ENCODE results near the gene SHISA9. TPM values are rescaled to one million over a fixed set of nuclear protein-coding genes. Genes with fewer than 3 reads are reported as not detected.

The SHISA9 gene
- total and polyA plus RNA-seq, 8 donors, result 0.03 to 0.21 (median 0.10) TPM; not detected in 2

DNA sequence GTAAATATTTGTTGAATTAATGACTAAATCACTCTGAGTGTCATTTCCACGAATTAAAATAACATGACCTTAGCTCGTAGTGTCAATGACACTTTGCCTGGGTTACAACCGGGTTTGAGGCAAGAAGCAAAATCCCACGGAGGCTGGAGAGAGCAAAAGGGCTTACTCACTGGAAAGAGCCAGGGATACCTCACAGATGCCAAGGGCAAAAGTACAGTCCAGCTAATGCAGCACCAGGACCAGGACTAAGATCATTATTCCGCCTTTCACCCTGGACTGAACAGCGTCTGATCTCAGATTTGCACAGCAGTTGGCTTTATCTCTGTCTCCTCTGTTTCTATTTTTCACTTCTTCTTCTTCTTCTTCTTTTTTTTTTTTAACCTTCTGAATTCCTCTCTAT lies 175.5 kb downstream of the SHISA9 start:
- Histone ChIP-seq H3K4me3 (no peak overlapping the region), H3K36me3 (no peaks in the 10 kb centered on the region), H3K27me3 (peaks cover 0 to 8% of the 10 kb centered on the region in 2 donors), H3K27ac (no peak overlapping the region), H3K4me1 (no peaks in the 10 kb centered on the region), H3K9me3 (no peaks in the 10 kb centered on the region)
- DNase-seq, result no peak
- intact Hi-C loops (cut with DNase I), result no loop called here
- no peak for ATAC-seq
- no peak for TF ChIP-seq CTCF (IDR thresholded peaks at IDR 0.05)

- ATAC-seq (no peak), DNase-seq (no peak)
- no peaks in the 10 kb centered on the region for H3K36me3 ChIP-seq
- H3K4me3 ChIP-seq, result no peak overlapping the region
- no peaks in the 10 kb centered on the region for H3K27me3 ChIP-seq
- H3K9me3 ChIP-seq, result peaks cover 0 to 2% of the 10 kb centered on the region in 2 donors
- no peak for TF ChIP-seq CTCF (IDR thresholded peaks at IDR 0.05)
- H3K27ac ChIP-seq, result no peak overlapping the region
- intact Hi-C loops (cut with DNase I), result no loop called here
- no peaks in the 10 kb centered on the region for H3K4me1 ChIP-seq
Measured at GRCh38 chr16:13077816-13078215, 176.4 kb downstream of the SHISA9 start.

GRCh38 chr16:13080531-13080930 lies 179.1 kb downstream of the SHISA9 start:
- peaks cover 0 to 2% of the 10 kb centered on the region in 2 donors for H3K9me3 ChIP-seq
- DNase-seq, result no peak
- ATAC-seq, result no peak
- no peaks in the 10 kb centered on the region for H3K4me1 ChIP-seq
- intact Hi-C loops (cut with DNase I), result no loop called here
- no peak overlapping the region for H3K4me3 ChIP-seq
- no peaks in the 10 kb centered on the region for H3K27me3 ChIP-seq
- no peak for TF ChIP-seq CTCF (IDR thresholded peaks at IDR 0.05)
- no peaks in the 10 kb centered on the region for H3K36me3 ChIP-seq
- no peak overlapping the region for H3K27ac ChIP-seq

DNA sequence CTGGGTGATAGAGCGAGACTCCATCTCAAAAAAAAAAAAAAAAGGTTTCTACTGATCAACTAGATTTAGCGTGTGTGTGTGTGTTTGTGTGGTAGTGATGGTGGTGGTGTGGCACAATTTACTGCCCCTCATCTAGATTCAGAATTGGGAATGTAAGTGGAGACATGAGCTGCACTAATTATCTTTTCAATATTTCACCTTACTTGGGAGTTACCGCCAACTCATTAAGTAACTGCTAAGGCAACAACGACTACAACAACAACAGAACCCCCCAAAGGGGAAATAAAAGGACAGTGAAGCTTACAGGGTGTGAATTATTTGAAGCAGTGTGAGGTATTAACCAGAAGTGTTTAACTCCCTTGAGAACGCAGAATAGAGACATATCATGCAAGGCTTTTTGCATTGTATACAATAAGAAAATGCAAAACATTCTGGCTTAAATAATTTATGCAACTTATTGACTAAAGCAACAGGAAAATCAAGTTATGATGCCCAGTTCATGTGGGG lies 180.5 kb downstream of the SHISA9 start:
- H3K36me3 ChIP-seq, result no peaks in the 10 kb centered on the region
- no peak for TF ChIP-seq CTCF (IDR thresholded peaks at IDR 0.05)
- DNase-seq (no peak), ATAC-seq (no peak)
- intact Hi-C loops (cut with DNase I), result no loop called here
- no peaks in the 10 kb centered on the region for H3K4me1 ChIP-seq
- H3K27ac ChIP-seq, result no peak overlapping the region
- no peaks in the 10 kb centered on the region for H3K27me3 ChIP-seq
- peaks cover 0 to 2% of the 10 kb centered on the region in 2 donors for H3K9me3 ChIP-seq
- H3K4me3 ChIP-seq, result no peak overlapping the region

- Histone ChIP-seq H3K4me1 (no peaks in the 10 kb centered on the region), H3K27ac (no peak overlapping the region), H3K27me3 (no peaks in the 10 kb centered on the region), H3K4me3 (no peak overlapping the region), H3K9me3 (peaks cover 0 to 9% of the 10 kb centered on the region in 2 donors), H3K36me3 (no peaks in the 10 kb centered on the region)
- no peak for TF ChIP-seq CTCF (IDR thresholded peaks at IDR 0.05)
- no peak for DNase-seq
- ATAC-seq, result no peak
- intact Hi-C loops (cut with DNase I), result no loop called here
Measured at GRCh38 chr16:13083681-13084080, 182.3 kb downstream of the SHISA9 start.

Measured in left lung (tissue), 10 donors.